Measurements from ENCODE around the gene EFCAB14. TPM values are rescaled to one million over a fixed set of nuclear protein-coding genes. Genes with fewer than 3 reads are reported as not detected.
A peak's percentile ranks its signal among the peaks of the same experiment; 100 is the strongest.

EFCAB14 gene
- polyA plus RNA-seq, 3 donors = 31.4 to 75.5 (median 49.8) TPM

- no peak overlapping the region for H3K4me3 ChIP-seq (replicated peaks in 1 of 3; ENCODE audit: low read depth in 2 of 3, low read length in 3 of 3)
- H4K20me1 ChIP-seq (ENCODE audit: insufficient read depth, low read length) = peaks cover 31% of the 10 kb centered on the region
- peaks cover 4% of the 10 kb centered on the region for H3K79me2 ChIP-seq (ENCODE audit: insufficient read depth, low read length)
- no peaks in the 10 kb centered on the region for H3K27me3 ChIP-seq (ENCODE audit: control insufficient read depth in 2 of 2, insufficient read depth in 2 of 2, low read length in 2 of 2)
- H3K36me3 Mint-ChIP-seq = peaks cover 91 to 100% of the 10 kb centered on the region in 2 donors
- no CpG with 5 or more reads among the region's 2 CpGs for WGBS (ENCODE audit: insufficient coverage)
- peaks cover 10 to 16% of the 10 kb centered on the region in 2 donors for H3K4me1 ChIP-seq (ENCODE audit: control insufficient read depth in 1 of 2, insufficient read depth in 2 of 2, low read length in 2 of 2)
- no peak for DNase-seq
- TF ChIP-seq CTCF (IDR thresholded peaks at IDR 0.05) = no peak
- H3K4me2 ChIP-seq (replicated peaks; ENCODE audit: extremely low read depth, low read length, poor library complexity, severe bottlenecking) = no peak overlapping the region
- H3K27ac Mint-ChIP-seq = peak overlapping the region in 3 of 7 donors; percentile 30 to 58 (median 32)
- H3K4me3 Mint-ChIP-seq = no peak overlapping the region
- peak overlapping the region in 1 of 2 donors; percentile 44 for H3K27ac ChIP-seq (ENCODE audit: low read depth in 1 of 2, low read length in 2 of 2)
- intact Hi-C loops (cut with micrococcal nuclease) = no loop called here
- no peaks in the 10 kb centered on the region for H3K27me3 Mint-ChIP-seq (ENCODE audit: low read depth in 3 of 3)
- no peak overlapping the region for H2AFZ ChIP-seq (ENCODE audit: insufficient read depth, low read depth, low read length, poor library complexity, severe bottlenecking)
- no peaks in the 10 kb centered on the region for H3K9me3 ChIP-seq (replicated peaks in 1 of 2; ENCODE audit: control insufficient read depth in 1 of 2, insufficient read depth in 1 of 2, low read length in 2 of 2)
- no peaks in the 10 kb centered on the region for H3K9me3 Mint-ChIP-seq
- H3K4me1 Mint-ChIP-seq = peaks cover 31% of the 10 kb centered on the region
- H3K9ac ChIP-seq (ENCODE audit: insufficient read depth, low read length, poor library complexity, severe bottlenecking) = no peak overlapping the region
- H3K36me3 ChIP-seq (replicated peaks in 1 of 2; ENCODE audit: control insufficient read depth in 1 of 2, insufficient read depth in 2 of 2, low read length in 2 of 2) = peaks cover 95 to 100% of the 10 kb centered on the region in 2 donors
Measured at GRCh38 chr1:46687093-46687659, 31.7 kb downstream of the EFCAB14 start.

- H2AFZ ChIP-seq (ENCODE audit: insufficient read depth, low read depth, low read length, poor library complexity, severe bottlenecking) = no peak overlapping the region
- H3K4me3 Mint-ChIP-seq = no peak overlapping the region
- peaks cover 10 to 16% of the 10 kb centered on the region in 2 donors for H3K4me1 ChIP-seq (ENCODE audit: control insufficient read depth in 1 of 2, insufficient read depth in 2 of 2, low read length in 2 of 2)
- peaks cover 4% of the 10 kb centered on the region for H3K79me2 ChIP-seq (ENCODE audit: insufficient read depth, low read length)
- no peak overlapping the region for H3K27ac ChIP-seq (ENCODE audit: low read depth in 1 of 2, low read length in 2 of 2)
- peaks cover 26% of the 10 kb centered on the region for H4K20me1 ChIP-seq (ENCODE audit: insufficient read depth, low read length)
- no peaks in the 10 kb centered on the region for H3K9me3 Mint-ChIP-seq
- TF ChIP-seq CTCF (IDR thresholded peaks at IDR 0.05) = no peak
- intact Hi-C loops (cut with micrococcal nuclease) = no loop called here
- WGBS (ENCODE audit: insufficient coverage) = no CpG with 5 or more reads among the region's 1 CpG
- no peak overlapping the region for H3K4me3 ChIP-seq (replicated peaks in 1 of 3; ENCODE audit: low read depth in 2 of 3, low read length in 3 of 3)
- H3K4me1 Mint-ChIP-seq = peaks cover 31% of the 10 kb centered on the region
- no peaks in the 10 kb centered on the region for H3K9me3 ChIP-seq (replicated peaks in 1 of 2; ENCODE audit: control insufficient read depth in 1 of 2, insufficient read depth in 1 of 2, low read length in 2 of 2)
- no peak overlapping the region for H3K9ac ChIP-seq (ENCODE audit: insufficient read depth, low read length, poor library complexity, severe bottlenecking)
- H3K36me3 ChIP-seq (replicated peaks in 1 of 2; ENCODE audit: control insufficient read depth in 1 of 2, insufficient read depth in 2 of 2, low read length in 2 of 2) = peaks cover 95 to 100% of the 10 kb centered on the region in 2 donors
- no peaks in the 10 kb centered on the region for H3K27me3 ChIP-seq (ENCODE audit: control insufficient read depth in 2 of 2, insufficient read depth in 2 of 2, low read length in 2 of 2)
- H3K36me3 Mint-ChIP-seq = peaks cover 91 to 100% of the 10 kb centered on the region in 2 donors
- no peak for DNase-seq
- no peak overlapping the region for H3K27ac Mint-ChIP-seq
- H3K27me3 Mint-ChIP-seq (ENCODE audit: low read depth in 3 of 3) = no peaks in the 10 kb centered on the region
- H3K4me2 ChIP-seq (replicated peaks; ENCODE audit: extremely low read depth, low read length, poor library complexity, severe bottlenecking) = no peak overlapping the region
Measured at GRCh38 chr1:46686255-46686654, 32.7 kb downstream of the EFCAB14 start.
